Endothelial cell of umbilical vein (primary cell): ENCODE measurements around the gene ZNF778. TPM values are rescaled to one million over a fixed set of nuclear protein-coding genes. Genes with fewer than 3 reads are reported as not detected.

Experiments
- BruUV-seq: library from RNA; stranded (reverse); fragments of 400-500 nt; replicated peaks from 2 replicates; lab custom pipeline; 2021; lab: Mats Ljungman, UMichigan
- CTCF ChIA-PET: fragments of 300-600, 350-600 bp; sonication (Branson Sonifier 250); formaldehyde crosslinking; loops from one replicate; lab custom pipeline; 2021; ENCODE audit warnings: antibody characterized with exemption, inconsistent platforms; lab: Charles Lee
- POLR2A ChIA-PET: fragments of 300-600, 350-600 bp; sonication (Branson Sonifier 250); formaldehyde crosslinking; loops from one replicate; lab custom pipeline; 2021; ENCODE audit warnings: antibody characterized with exemption, inconsistent platforms; lab: Charles Lee
- DNase-seq: peaks from one replicate; pipeline ENCODE4 v3.0.0-alpha.2; 2011; ENCODE audit warnings: low read depth, low spot score
- FAIRE-seq: peaks from 2 replicates; lab custom pipeline; 2011; peaks lifted over from hg19 to GRCh38; lab: Jason Lieb, UNC
- H2AFZ ChIP-seq: 2 replicates; pipeline ENCODE4 v1.6.0; 2012; ENCODE audit warnings: low read depth, low read length, control low read depth, inconsistent platforms
- H3K27ac ChIP-seq: 2 replicates; pipeline ENCODE4 v1.5.1; 2011; ENCODE audit warnings: low read depth, mild to moderate bottlenecking, control low read depth, low read length, moderate library complexity; ENCODE audit not compliant: insufficient read depth
- H3K27me3 ChIP-seq, 2 experiments: 2 replicates each; pipeline versions ENCODE4 v1.6.0 to v1.6.1; 2011; ENCODE audit warnings: low read length in 2 of 2, mixed read lengths in 1 of 2; ENCODE audit not compliant: control insufficient read depth in 2 of 2, insufficient read depth in 2 of 2
- H3K36me3 ChIP-seq, 2 experiments: 2 replicates in 1 of 2; 3 replicates in 1 of 2; pipeline ENCODE4 v1.5.1; 2011; ENCODE audit warnings: low read length in 2 of 2, mild to moderate bottlenecking in 1 of 2, moderate library complexity in 1 of 2; ENCODE audit not compliant: control insufficient read depth in 2 of 2, insufficient read depth in 2 of 2; ENCODE audit errors: extremely low read depth in 1 of 2
- H3K4me1 ChIP-seq: 3 replicates; pipeline ENCODE4 v1.5.1; 2011; ENCODE audit warnings: mild to moderate bottlenecking, low read length; ENCODE audit not compliant: control insufficient read depth, insufficient read depth; ENCODE audit errors: extremely low read depth
- H3K4me2 ChIP-seq: 2 replicates; pipeline ENCODE4 v1.6.1; 2011; ENCODE audit warnings: low read length, control low read depth, mixed read lengths; ENCODE audit not compliant: insufficient read depth
- H3K4me3 ChIP-seq, 3 experiments: fragments of 200-600 bp in 1 of 3; sonication (generic), shearing (Covaris generic) in 1 of 3; replicated peaks in 1 of 3; 2 replicates each; pipeline ENCODE4 v1.5.1; 2011 to 2016; ENCODE audit warnings: control low read depth in 3 of 3, low read length in 3 of 3, mild to moderate bottlenecking in 2 of 3, inconsistent platforms in 1 of 3, low read depth in 1 of 3, moderate library complexity in 1 of 3; ENCODE audit not compliant: insufficient read depth in 1 of 3
- H3K79me2 ChIP-seq: 2 replicates; pipeline ENCODE4 v1.6.0; 2012; ENCODE audit warnings: low read length, inconsistent platforms; ENCODE audit not compliant: control insufficient read depth, insufficient read depth
- H3K9ac ChIP-seq: replicated peaks from 2 replicates; pipeline ENCODE3; 2011; ENCODE audit warnings: low read length, control low read depth; ENCODE audit not compliant: insufficient read depth; ENCODE audit errors: extremely low read depth
- H3K9me1 ChIP-seq: replicated peaks from 3 replicates; pipeline ENCODE4 v1.6.0; 2011; ENCODE audit warnings: mild to moderate bottlenecking, low read length; ENCODE audit not compliant: control insufficient read depth, insufficient read depth; ENCODE audit errors: extremely low read depth
- H3K9me3 ChIP-seq: replicated peaks from 2 replicates; pipeline ENCODE4 v1.5.1; 2012; ENCODE audit warnings: low read length, inconsistent platforms; ENCODE audit not compliant: control insufficient read depth, insufficient read depth
- H4K20me1 ChIP-seq: replicated peaks from 2 replicates; pipeline ENCODE3; 2011; ENCODE audit warnings: mild to moderate bottlenecking, low read length; ENCODE audit not compliant: control insufficient read depth, insufficient read depth; ENCODE audit errors: extremely low read depth
- CTCF ChIP-seq, 2 donors: IDR thresholded peaks; 1 replicate in 1 of 2; 2 replicates in 1 of 2; pipeline ENCODE4 v1.5.1; 2011; ENCODE audit warnings: low read length in 2 of 2, mild to moderate bottlenecking in 2 of 2, moderate library complexity in 2 of 2, control low read depth in 1 of 2, inconsistent platforms in 1 of 2, low read depth in 1 of 2; ENCODE audit not compliant: insufficient read depth in 1 of 2; ENCODE audit errors: extremely low read depth in 1 of 2
- EZH2 ChIP-seq: IDR thresholded peaks from 2 replicates; pipeline ENCODE4 v1.6.1; 2012; ENCODE audit warnings: borderline replicate concordance, low read depth, mild to moderate bottlenecking, moderate library complexity, low read length, inconsistent platforms; ENCODE audit not compliant: severe bottlenecking
- FOS ChIP-seq: IDR thresholded peaks from 2 replicates; pipeline ENCODE4 v1.6.1; 2011; ENCODE audit warnings: mild to moderate bottlenecking, low read length, moderate library complexity, borderline replicate concordance; ENCODE audit not compliant: insufficient read depth
- GATA2 ChIP-seq: IDR thresholded peaks from 2 replicates; pipeline ENCODE4 v1.7.0; 2011; ENCODE audit warnings: low read depth, mild to moderate bottlenecking, moderate library complexity, mixed read lengths, low read length; ENCODE audit not compliant: insufficient read length, insufficient read depth
- JUN ChIP-seq: IDR thresholded peaks from 2 replicates; pipeline ENCODE4 v1.6.1; 2011; ENCODE audit warnings: borderline replicate concordance, low read depth; ENCODE audit not compliant: insufficient read length, insufficient read depth
- MAX ChIP-seq: IDR thresholded peaks from 2 replicates; pipeline ENCODE4 v1.6.1; 2011; ENCODE audit not compliant: insufficient read depth, insufficient read length
- MYC ChIP-seq: IDR thresholded peaks from one replicate; pipeline ENCODE4 v1.6.1; 2011; ENCODE audit warnings: mild to moderate bottlenecking, low read depth, low read length
- POLR2A ChIP-seq: IDR thresholded peaks from 2 replicates; pipeline ENCODE4 v1.6.1; 2012; ENCODE audit warnings: low read depth, mild to moderate bottlenecking, control low read depth, low read length
- POLR2AphosphoS5 ChIP-seq: IDR thresholded peaks from 2 replicates; pipeline ENCODE4 v1.6.1; 2012; ENCODE audit warnings: low read depth, mild to moderate bottlenecking, control low read depth, low read length, moderate library complexity; ENCODE audit not compliant: insufficient read depth
- dilution Hi-C: fragments of 300-500 bp; cut with MboI; formaldehyde crosslinking; loops from one replicate; pipeline ENCODE4 v1.15.0; 2019; ENCODE audit warnings: low sequenced_read_pairs; ENCODE audit not compliant: extremely low pct_ligation_motif_present
- intact Hi-C: fragments of 100-400 bp; cut with micrococcal nuclease; formaldehyde crosslinking; loops from one replicate; pipeline ENCODE4 v1.10.0; 2022
- polyA plus RNA-seq, 4 experiments: library from polyadenylated mRNA; depleted of rRNA in 3 of 4; stranded (reverse) in 3 of 4; unstranded in 1 of 4; fragments of >200 nt; gene quantifications; 2 replicates each; pipeline versions ENCODE4 v1.2.1 to v1.2.3, GENCODE V29; 2011 to 2012; ENCODE audit warnings: missing spikeins in 1 of 4
- total RNA-seq: library from RNA; stranded (reverse); gene quantifications from 2 replicates; pipeline ENCODE4 v1.2.3, GENCODE V29; 2021

ZNF778 gene
- total and polyA plus RNA-seq, 2 donors (not counting 3 experiments of a cell fraction or from before 2014, with no cell fraction given), result 3.8 to 10.9 TPM

- H3K9me1 ChIP-seq, result no peaks in the 10 kb centered on the region
- no peak overlapping the region for H2AFZ ChIP-seq
- peaks cover 1 to 8% of the 10 kb centered on the region in 2 experiments for H3K27me3 ChIP-seq
- CTCF ChIA-PET, result no interaction called here
- dilution Hi-C loops (no loop called here), intact Hi-C loops (no loop called here)
- no peak for DNase-seq
- H3K36me3 ChIP-seq, result no peaks in the 10 kb centered on the region
- POLR2A ChIA-PET, result no interaction called here
- no peaks in the 10 kb centered on the region for H3K9me3 ChIP-seq
- H3K4me2 ChIP-seq, result no peak overlapping the region
- no peak overlapping the region for H3K9ac ChIP-seq
- H3K79me2 ChIP-seq, result no peaks in the 10 kb centered on the region
- H3K4me3 ChIP-seq, result no peak overlapping the region
- H3K4me1 ChIP-seq, result no peaks in the 10 kb centered on the region
- no TSS peak for BruUV-seq
- FAIRE-seq, result no peak
- TF ChIP-seq POLR2AphosphoS5 (no peak), MAX (no peak)
- no peak overlapping the region for H3K27ac ChIP-seq
- H4K20me1 ChIP-seq, result no peaks in the 10 kb centered on the region
These were observed 9.5 kb upstream of the ZNF778 start for GRCh38 chr16:89207993-89208392.

- Histone ChIP-seq H3K27me3 (no peaks in the 10 kb centered on the region), H3K9me3 (no peaks in the 10 kb centered on the region), H3K9me1 (no peaks in the 10 kb centered on the region), H3K27ac (no peak overlapping the region), H3K4me1 (no peaks in the 10 kb centered on the region), H4K20me1 (no peaks in the 10 kb centered on the region), H3K9ac (no peak overlapping the region), H3K36me3 (no peaks in the 10 kb centered on the region), H2AFZ (no peak overlapping the region), H3K4me2 (no peak overlapping the region), H3K4me3 (no peak overlapping the region), H3K79me2 (no peaks in the 10 kb centered on the region)
- dilution Hi-C loops, result no loop called here
- FAIRE-seq, result no peak
- TF ChIP-seq GATA2 (no peak), EZH2 (no peak), CTCF (IDR thresholded peaks at IDR 0.05; ENCODE audit: extremely low read depth in 1 of 2, insufficient read depth in 1 of 2, low read depth in 1 of 2, low read length in 2 of 2) (no peak), JUN (no peak), POLR2A (no peak), FOS (no peak), MYC (no peak), POLR2AphosphoS5 (no peak), MAX (no peak)
- DNase-seq, result no peak
- BruUV-seq, result no TSS peak
- ChIA-PET POLR2A (no interaction called here), CTCF (no interaction called here)
- intact Hi-C loops, result no loop called here
These were observed 7.9 kb upstream of the ZNF778 start for GRCh38 chr16:89209522-89210044.
